Measurements from ENCODE around the gene HIVEP3.

DNA sequence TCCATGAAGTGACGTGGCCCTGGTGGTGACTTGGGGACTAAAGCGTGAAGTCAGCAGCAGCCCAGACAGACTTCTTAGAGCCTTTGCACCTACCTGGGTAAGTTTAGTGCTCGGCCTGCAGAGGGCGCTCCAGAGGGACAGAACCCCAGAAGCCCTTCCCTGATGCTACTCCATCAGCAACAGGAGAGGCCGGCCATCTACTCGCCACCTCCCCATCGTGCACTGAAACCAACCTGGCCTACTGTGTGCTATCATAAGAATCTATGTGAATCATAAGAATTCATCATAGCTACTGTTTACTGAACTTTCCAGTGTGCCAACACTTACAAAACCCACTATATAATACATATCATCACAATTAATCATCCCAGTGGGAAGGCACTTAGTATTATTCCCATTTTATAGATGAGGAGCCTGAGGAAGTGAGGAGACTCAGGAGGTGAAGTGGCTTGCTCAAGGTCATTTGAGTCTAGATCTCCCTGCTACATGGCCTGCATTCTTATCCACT is 426.3 kb downstream of the HIVEP3 start:
- TF ChIP-seq POLR2A (IDR thresholded peaks at IDR 0.05; ENCODE audit: low read length) (no peak), GATA1 (IDR thresholded peaks at IDR 0.05; ENCODE audit: low read depth, low read length) (no peak)

Data from erythroblast (primary cell).